ENCODE results near the gene BIRC7. TPM values are rescaled to one million over a fixed set of nuclear protein-coding genes. Genes with fewer than 3 reads are reported as not detected.

BIRC7 gene
- total RNA-seq, 2 experiments from 2014 or later, result not detected

- H3K27ac Mint-ChIP-seq, result peak within 1 kb of the TSS; percentile 90
- peaks cover 4% of the 10 kb centered on the region for H3K36me3 Mint-ChIP-seq (ENCODE audit: low read depth)
- H3K4me3 Mint-ChIP-seq, result peak within 1 kb of the TSS; percentile 81
- no peaks in the 10 kb centered on the region for H3K9me3 Mint-ChIP-seq
- peaks cover 29% of the 10 kb centered on the region for H3K4me1 Mint-ChIP-seq
- DNase-seq, result peak; percentile 88
- POLR2A ChIA-PET, result no interaction called here
- H3K27me3 Mint-ChIP-seq, result no peaks in the 10 kb centered on the region
- CTCF ChIA-PET, result interaction anchor here (1.0 to 1.2 kb wide), 2 partner anchors 27 to 57 kb away, joined by 3 to 4 read pairs; partner anchors contain the start of gene YTHDF1
Observed at GRCh38 chr20:63272105-63273058, 36.7 kb downstream of the BIRC7 start, which contains the start of gene ARFGAP1. Gene ARFGAP1, plus strand, starts transcription at chr20:63272813. Its CDS starts 2,768 bp downstream, at chr20:63275581.

GRCh38 chr20:63273059-63273579, 37.4 kb downstream of the BIRC7 start:
- DNase-seq, result no peak
- Mint-ChIP-seq H3K27me3 (no peaks in the 10 kb centered on the region), H3K27ac (peak overlapping the region; percentile 90), H3K9me3 (no peaks in the 10 kb centered on the region), H3K4me1 (peaks cover 29% of the 10 kb centered on the region), H3K4me3 (peak overlapping the region; percentile 81), H3K36me3 (ENCODE audit: low read depth) (peaks cover 4% of the 10 kb centered on the region)
- CTCF ChIA-PET, result interaction anchor here (1.0 to 1.2 kb wide), 2 partner anchors 28 to 58 kb away, joined by 3 to 4 read pairs; partner anchors contain the start of gene YTHDF1
- POLR2A ChIA-PET, result no interaction called here

DNA sequence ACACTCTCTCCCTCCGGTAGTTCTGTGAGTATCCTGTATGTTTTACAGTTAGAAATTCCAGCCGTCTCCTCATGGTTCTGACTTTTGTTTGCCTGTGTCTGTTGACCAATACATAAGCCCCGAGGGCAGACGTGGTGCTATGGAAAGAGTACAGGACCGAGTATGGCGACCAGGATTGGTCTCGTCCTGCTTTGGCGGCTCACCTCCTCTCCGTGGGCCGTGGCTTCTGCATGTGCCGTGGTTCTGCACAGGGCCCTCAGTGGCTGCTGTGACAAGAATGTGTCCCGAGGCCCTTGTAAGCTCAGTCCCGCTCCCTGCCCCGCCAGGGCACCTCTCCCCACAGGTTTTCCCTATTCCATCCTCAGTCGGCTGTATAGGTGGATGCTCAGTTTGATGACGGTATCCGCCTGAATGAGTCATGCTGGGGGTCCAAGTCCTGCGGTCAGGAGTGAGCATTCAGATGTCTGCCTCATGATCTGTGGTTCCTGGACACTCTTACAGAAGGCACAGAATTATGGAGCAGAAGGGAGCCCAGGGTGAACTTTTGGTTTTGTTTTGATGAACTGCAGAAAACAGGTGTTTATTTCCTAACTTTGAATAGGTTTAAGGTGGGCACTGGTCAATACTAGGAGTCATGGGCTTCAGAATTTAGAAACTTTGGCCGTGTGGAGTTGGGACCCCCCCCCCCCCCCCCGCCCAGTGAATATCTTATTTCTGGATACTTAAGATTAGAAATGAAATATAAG, 38.1 kb downstream of the BIRC7 start:
- H3K27me3 Mint-ChIP-seq, result no peaks in the 10 kb centered on the region
- H3K4me3 Mint-ChIP-seq, result peak overlapping the region; percentile 81
- no peaks in the 10 kb centered on the region for H3K9me3 Mint-ChIP-seq
- CTCF ChIA-PET, result interaction anchor here (1.0 to 1.2 kb wide), 2 partner anchors 29 to 58 kb away, joined by 3 to 4 read pairs; partner anchors contain the start of gene YTHDF1
- H3K36me3 Mint-ChIP-seq (ENCODE audit: low read depth), result peaks cover 4% of the 10 kb centered on the region
- no peak for DNase-seq
- peaks cover 29% of the 10 kb centered on the region for H3K4me1 Mint-ChIP-seq
- peak overlapping the region; percentile 90 for H3K27ac Mint-ChIP-seq
- POLR2A ChIA-PET, result no interaction called here

GRCh38 chr20:63274381-63275228, 38.9 kb downstream of the BIRC7 start:
- Mint-ChIP-seq H3K27me3 (no peaks in the 10 kb centered on the region), H3K4me3 (peak overlapping the region; percentile 38), H3K4me1 (peaks cover 29% of the 10 kb centered on the region), H3K9me3 (no peaks in the 10 kb centered on the region), H3K27ac (peak overlapping the region; percentile 31), H3K36me3 (ENCODE audit: low read depth) (peaks cover 4% of the 10 kb centered on the region)
- ChIA-PET POLR2A (no interaction called here), CTCF (no interaction called here)
- no peak for DNase-seq

DNA sequence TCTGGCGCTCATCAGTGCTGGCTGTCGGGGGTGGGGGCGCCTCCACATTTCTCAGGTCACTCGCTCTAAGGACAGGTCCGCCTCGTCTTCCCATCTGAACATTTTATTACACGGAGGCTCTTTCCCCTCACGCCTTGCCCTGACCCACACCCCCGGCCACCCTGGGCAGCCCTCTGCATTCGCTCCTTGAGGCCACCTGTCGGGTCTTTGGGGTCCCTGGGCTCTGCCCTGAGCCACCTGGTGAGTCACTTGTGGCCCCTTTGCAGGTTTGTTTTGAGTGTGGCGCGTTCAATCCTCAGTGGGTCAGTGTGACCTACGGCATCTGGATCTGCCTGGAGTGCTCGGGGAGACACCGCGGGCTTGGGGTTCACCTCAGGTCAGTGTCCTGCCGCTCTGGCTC, 40.1 kb downstream of the BIRC7 start:
- Mint-ChIP-seq H3K4me3 (no peak overlapping the region), H3K4me1 (peaks cover 29% of the 10 kb centered on the region), H3K27me3 (no peaks in the 10 kb centered on the region), H3K36me3 (ENCODE audit: low read depth) (peaks cover 4% of the 10 kb centered on the region), H3K27ac (no peak overlapping the region), H3K9me3 (no peaks in the 10 kb centered on the region)
- DNase-seq, result no peak
- ChIA-PET POLR2A (no interaction called here), CTCF (no interaction called here)

DNA sequence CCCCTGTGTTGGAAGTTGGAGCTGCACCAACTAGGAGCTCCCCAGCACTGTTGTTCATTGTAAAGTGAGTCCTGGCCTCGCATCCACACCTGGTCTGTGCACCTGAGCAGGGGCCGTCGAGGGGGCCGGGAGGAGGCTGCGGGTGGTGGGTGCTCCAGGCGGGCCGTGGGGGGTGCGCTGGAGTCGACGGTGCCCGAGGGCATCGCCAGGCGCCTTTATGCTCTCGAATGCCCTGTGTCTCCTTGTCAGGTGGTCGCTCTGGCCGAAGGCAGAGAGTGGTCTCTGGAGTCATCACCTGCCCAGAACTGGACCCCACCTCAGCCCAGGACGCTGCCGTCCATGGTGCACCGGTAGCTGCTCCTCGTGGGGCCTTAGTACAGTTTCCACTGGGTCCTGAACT, 41.3 kb downstream of the BIRC7 start:
- H3K9me3 Mint-ChIP-seq, result no peaks in the 10 kb centered on the region
- peaks cover 4% of the 10 kb centered on the region for H3K36me3 Mint-ChIP-seq (ENCODE audit: low read depth)
- ChIA-PET CTCF (no interaction called here), POLR2A (no interaction called here)
- DNase-seq, result no peak
- peaks cover 22% of the 10 kb centered on the region for H3K4me1 Mint-ChIP-seq
- no peak overlapping the region for H3K27ac Mint-ChIP-seq
- H3K4me3 Mint-ChIP-seq, result no peak overlapping the region
- H3K27me3 Mint-ChIP-seq, result no peaks in the 10 kb centered on the region

DNA sequence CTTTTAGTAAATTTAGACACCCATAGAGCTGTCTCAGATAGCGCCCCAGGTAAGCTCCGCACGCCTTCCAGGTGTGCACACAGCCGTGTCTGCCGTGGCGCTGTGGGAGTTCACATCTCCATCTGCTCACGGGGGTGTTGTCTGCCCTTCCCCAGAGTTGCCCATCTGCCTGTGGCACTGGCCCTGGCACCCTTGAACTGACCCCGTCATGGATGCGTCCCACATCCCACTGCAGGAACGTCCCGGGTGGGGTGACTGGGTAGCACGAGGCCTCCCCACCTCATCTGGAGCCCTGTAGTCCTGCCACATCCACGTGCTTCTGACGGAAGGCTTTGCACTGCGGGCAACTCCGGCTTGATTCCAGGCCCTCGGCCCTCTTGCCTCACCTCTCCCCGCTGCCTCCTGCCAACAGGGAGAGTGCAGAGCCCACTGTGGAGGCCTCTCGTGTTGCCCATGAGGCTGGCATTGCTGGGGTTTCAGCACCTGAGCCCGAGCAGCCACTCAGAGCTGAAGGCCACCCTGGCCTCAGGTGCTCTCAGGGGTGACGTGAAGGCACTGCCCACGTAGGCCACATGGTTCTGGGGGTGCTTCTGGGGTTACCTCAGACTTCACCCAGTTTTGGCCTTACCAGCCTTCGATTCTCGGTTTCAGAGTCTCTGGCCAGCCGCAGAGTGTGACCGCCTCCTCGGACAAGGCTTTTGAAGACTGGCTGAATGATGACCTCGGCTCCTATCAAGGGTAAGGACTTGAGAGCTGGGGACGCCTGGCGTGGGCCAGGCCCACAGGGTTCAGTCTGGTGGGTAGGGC, 42.0 kb downstream of the BIRC7 start:
- Mint-ChIP-seq H3K4me1 (peaks cover 22% of the 10 kb centered on the region), H3K27ac (no peak overlapping the region), H3K36me3 (ENCODE audit: low read depth) (peaks cover 4% of the 10 kb centered on the region), H3K9me3 (no peaks in the 10 kb centered on the region), H3K27me3 (no peaks in the 10 kb centered on the region), H3K4me3 (no peak overlapping the region)
- POLR2A ChIA-PET, result no interaction called here
- no peak for DNase-seq
- CTCF ChIA-PET, result interaction anchor here (1.0 kb wide), 1 partner anchor 13 kb away, joined by 3 read pairs; no protein-coding TSS in a partner anchor

GRCh38 chr20:63278661-63279060, 43.0 kb downstream of the BIRC7 start:
- POLR2A ChIA-PET, result no interaction called here
- Mint-ChIP-seq H3K27me3 (no peaks in the 10 kb centered on the region), H3K27ac (peak overlapping the region; percentile 46), H3K4me3 (no peak overlapping the region), H3K36me3 (ENCODE audit: low read depth) (peaks cover 4% of the 10 kb centered on the region), H3K4me1 (peaks cover 18% of the 10 kb centered on the region), H3K9me3 (no peaks in the 10 kb centered on the region)
- CTCF ChIA-PET, result no interaction called here
- DNase-seq, result no peak

- Mint-ChIP-seq H3K9me3 (no peaks in the 10 kb centered on the region), H3K27ac (no peak overlapping the region), H3K27me3 (no peaks in the 10 kb centered on the region), H3K4me1 (peaks cover 11% of the 10 kb centered on the region), H3K36me3 (ENCODE audit: low read depth) (peaks cover 6% of the 10 kb centered on the region), H3K4me3 (no peak overlapping the region)
- POLR2A ChIA-PET, result no interaction called here
- CTCF ChIA-PET, result interaction anchor here (0.6 to 1.1 kb wide), 3 partner anchors 56 to 340 kb away, joined by 3 read pairs; no protein-coding TSS in a partner anchor
- no peak for DNase-seq
Observed at GRCh38 chr20:63279931-63280330, 44.2 kb downstream of the BIRC7 start.

- ChIA-PET CTCF (interaction anchor here (0.6 to 1.1 kb wide), 3 partner anchors 56 to 340 kb away, joined by 3 read pairs; no protein-coding TSS in a partner anchor), POLR2A (no interaction called here)
- Mint-ChIP-seq H3K4me3 (no peak overlapping the region), H3K9me3 (no peaks in the 10 kb centered on the region), H3K4me1 (peaks cover 7% of the 10 kb centered on the region), H3K36me3 (ENCODE audit: low read depth) (peaks cover 6% of the 10 kb centered on the region), H3K27me3 (no peaks in the 10 kb centered on the region), H3K27ac (peak overlapping the region; percentile 41)
- DNase-seq, result no peak
Observed at GRCh38 chr20:63280371-63280770, 44.7 kb downstream of the BIRC7 start.

DNA sequence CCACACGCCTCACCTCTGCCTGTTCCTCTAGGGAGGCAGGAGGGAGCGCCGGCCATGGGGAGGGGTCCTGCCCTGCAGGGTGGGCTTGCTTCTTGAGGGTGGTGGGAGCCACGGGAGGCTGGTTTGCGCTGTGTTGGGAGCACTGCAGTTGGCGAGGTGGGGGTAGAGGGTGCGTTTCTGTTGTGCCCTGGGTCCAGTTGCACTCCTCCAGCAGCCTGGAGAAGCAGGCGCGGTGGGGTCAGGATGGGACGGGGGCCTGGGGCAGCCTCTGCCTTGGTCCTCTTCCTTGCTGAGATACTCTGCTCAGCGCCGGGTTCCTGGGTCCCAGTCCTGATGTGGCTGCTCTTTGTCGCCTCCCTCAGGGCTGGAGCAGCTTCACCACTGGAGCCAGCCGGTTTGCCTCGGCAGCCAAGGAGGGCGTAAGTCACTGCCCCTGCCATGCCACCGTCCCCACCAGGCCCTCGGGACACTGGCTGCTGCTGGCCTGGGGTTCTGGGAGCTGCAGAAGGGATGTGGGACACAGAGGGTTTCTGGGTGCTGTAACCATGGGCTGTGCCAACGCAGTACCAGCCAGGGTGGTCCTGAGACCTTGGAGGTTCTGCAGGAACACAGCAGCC, 45.3 kb downstream of the BIRC7 start:
- CTCF ChIA-PET, result interaction anchor here (1.1 to 1.2 kb wide), 2 partner anchors 10 to 58 kb away, joined by 3 to 4 read pairs; no protein-coding TSS in a partner anchor
- Mint-ChIP-seq H3K36me3 (ENCODE audit: low read depth) (peaks cover 6% of the 10 kb centered on the region), H3K9me3 (no peaks in the 10 kb centered on the region), H3K4me3 (no peak overlapping the region), H3K27ac (peak overlapping the region; percentile 41), H3K4me1 (peaks cover 6% of the 10 kb centered on the region), H3K27me3 (no peaks in the 10 kb centered on the region)
- DNase-seq, result no peak
- POLR2A ChIA-PET, result no interaction called here
